ENCODE data around the gene PGP.

Gene PGP

DNA sequence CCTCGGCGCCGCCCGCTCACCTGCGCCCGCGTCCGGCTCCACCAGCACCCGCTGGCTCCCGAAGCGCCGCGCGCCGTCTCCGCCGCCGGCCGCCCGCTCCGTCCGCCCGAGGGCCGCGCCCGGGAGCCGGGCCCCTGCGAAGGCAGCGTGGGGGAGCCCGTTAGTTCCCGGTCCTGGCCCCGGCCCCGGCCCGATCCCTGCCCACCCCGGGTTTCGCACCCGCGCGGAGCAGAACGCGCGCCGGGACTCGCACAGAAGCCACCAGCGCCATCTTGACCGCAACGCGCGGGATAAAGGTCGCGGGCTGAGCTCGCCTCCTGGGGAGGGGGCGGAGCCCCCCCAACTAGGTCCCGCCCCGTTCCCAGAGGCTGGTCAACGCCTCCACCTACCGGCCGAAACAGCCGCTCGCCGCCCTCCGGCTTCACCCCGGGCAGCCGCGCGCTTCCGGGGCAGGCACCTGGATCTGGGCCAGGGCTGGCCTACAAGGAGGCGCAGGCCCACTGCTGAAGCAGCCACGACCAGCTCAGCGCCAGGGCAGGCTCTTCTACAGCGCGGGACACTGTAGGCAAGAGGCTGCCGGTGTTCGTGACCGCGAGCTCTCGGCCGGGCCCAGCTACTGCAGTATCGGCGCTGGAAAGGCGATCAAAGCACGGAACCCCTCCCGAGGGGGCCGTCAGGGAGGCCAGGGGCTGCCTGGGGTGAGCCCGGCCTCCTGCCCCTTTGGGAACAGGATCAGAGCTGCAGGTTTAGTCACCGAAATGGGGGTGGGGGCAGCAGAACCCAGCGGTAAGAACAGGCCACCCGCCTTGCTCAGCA, 36.9 kb upstream of the PGP start, which contains the start of gene ECI1:
TSS of gene ECI1 (minus strand) at position 292 of the 816 bp plus-strand sequence. CDS start at position 271, 21 bp downstream.
- peak within 1 kb of the TSS; percentile 80 to 98 for H3K27ac ChIP-seq
- peak; percentile 96 for DNase-seq (ENCODE audit: low spot score)
- peak within 1 kb of the TSS; percentile 96 for H3K4me3 ChIP-seq
- TF ChIP-seq, protein P1, sequence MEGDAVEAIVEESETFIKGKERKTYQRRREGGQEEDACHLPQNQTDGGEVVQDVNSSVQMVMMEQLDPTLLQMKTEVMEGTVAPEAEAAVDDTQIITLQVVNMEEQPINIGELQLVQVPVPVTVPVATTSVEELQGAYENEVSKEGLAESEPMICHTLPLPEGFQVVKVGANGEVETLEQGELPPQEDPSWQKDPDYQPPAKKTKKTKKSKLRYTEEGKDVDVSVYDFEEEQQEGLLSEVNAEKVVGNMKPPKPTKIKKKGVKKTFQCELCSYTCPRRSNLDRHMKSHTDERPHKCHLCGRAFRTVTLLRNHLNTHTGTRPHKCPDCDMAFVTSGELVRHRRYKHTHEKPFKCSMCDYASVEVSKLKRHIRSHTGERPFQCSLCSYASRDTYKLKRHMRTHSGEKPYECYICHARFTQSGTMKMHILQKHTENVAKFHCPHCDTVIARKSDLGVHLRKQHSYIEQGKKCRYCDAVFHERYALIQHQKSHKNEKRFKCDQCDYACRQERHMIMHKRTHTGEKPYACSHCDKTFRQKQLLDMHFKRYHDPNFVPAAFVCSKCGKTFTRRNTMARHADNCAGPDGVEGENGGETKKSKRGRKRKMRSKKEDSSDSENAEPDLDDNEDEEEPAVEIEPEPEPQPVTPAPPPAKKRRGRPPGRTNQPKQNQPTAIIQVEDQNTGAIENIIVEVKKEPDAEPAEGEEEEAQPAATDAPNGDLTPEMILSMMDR (IDR thresholded peaks at IDR 0.05): peak; percentile 58

DNA sequence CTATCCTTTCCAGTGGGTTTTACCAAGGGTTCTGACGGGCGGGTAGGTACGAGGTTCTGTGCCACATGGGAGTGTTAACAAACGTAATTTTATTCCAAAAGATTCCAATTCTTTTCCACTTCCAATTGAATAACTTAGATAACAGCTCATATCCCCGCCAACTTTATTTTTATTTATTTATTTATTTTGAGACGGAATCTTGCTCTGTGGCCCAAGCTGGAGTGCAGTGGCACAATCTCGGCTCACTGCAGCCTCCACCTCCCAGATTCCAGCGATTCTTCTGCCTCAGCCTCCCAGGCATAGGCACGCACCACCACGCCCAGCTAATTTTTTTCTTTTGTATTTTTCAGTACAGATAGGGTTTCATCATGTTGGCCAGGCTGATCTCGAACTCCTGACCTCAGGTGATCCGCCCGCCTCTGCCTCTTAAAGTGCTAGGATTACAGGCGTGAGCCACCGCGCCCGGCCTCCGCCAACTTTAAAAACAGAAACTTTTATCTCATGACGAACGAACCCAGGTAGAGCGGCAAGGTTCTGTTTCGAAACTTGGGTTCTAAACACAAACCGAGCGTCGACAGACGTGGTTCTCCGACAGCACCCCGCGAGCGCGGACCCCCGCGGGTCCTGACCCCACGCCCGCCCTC, 36.1 kb upstream of the PGP start:
- no peak for DNase-seq (ENCODE audit: low spot score)

DNA sequence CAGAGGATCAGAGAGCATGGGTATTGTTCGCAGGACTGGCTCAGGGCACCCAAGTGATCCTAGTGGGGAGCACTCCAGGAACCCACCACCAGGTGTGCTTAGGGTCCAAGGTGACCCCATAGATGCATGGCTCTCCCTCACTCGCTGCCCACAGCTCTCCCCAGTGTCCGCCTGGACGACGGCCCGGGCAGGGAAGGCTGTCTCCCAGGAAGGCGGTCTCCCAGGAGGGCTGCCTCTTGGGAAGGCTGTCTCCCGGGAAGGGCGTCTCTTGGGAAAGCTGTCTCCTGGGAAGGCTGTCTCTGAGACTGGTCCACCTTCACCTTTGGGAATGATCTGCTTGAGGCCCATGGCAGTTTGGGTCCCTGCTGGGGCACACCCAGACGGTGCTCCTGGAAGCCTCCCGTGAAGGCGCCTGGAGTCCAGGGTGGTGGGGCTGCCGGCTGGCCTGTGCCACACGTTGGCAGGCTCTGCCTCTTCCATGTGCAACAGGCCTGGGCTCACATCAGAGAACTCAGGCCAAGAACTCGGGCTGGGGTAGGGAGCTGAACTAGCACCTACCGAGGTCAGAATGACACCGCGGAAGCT, 31.8 kb upstream of the PGP start:
- H3K4me3 ChIP-seq: no peak overlapping the region
- TF ChIP-seq, protein P1 (IDR thresholded peaks at IDR 0.05): no peak
- DNase-seq (ENCODE audit: low spot score): no peak
- no peak overlapping the region for H3K27ac ChIP-seq

More for the DNA sequence above, 36.1 kb upstream of the PGP start:
- H3K4me3 ChIP-seq: peak overlapping the region; percentile 96
- TF ChIP-seq, protein P1 (IDR thresholded peaks at IDR 0.05): no peak
- peak overlapping the region; percentile 80 to 98 for H3K27ac ChIP-seq

- no peak for DNase-seq (ENCODE audit: low spot score)
- TF ChIP-seq, protein P1 (IDR thresholded peaks at IDR 0.05): no peak
- H3K27ac ChIP-seq: no peak overlapping the region
- no peak overlapping the region for H3K4me3 ChIP-seq
Observed at GRCh38 chr16:2244926-2245795, 30.5 kb upstream of the PGP start.

DNA sequence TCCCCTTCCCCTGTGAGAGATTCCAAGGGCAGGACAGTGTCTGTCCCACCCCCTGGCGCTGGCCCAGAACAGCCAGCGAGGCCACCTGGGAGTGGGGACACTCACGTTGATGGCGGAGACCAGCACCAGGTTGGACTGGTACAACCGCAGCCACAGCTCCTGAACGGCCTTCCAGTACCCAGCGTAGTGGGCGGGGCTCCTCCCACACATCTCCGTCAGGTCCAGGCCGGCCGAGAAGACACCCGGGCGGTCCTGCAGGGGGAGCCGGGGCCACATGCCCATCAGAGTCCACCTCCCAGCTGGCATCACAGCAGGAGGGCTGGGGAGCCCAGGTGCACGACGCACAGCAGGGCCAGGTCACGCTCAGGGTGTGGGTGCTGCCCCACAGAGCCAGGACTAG, 29.7 kb upstream of the PGP start:
- TF ChIP-seq, protein P1 (IDR thresholded peaks at IDR 0.05): no peak
- Histone ChIP-seq H3K4me3 (no peak overlapping the region), H3K27ac (no peak overlapping the region)
- DNase-seq (ENCODE audit: low spot score): no peak

GRCh38 chr16:2243781-2244180, 29.1 kb upstream of the PGP start:
- no peak for DNase-seq (ENCODE audit: low spot score)
- TF ChIP-seq, protein P1 (IDR thresholded peaks at IDR 0.05): no peak
- Histone ChIP-seq H3K4me3 (no peak overlapping the region), H3K27ac (no peak overlapping the region)
